ENCODE measurements around the gene PBRM1. TPM values are rescaled to one million over a fixed set of nuclear protein-coding genes. Genes with fewer than 3 reads are reported as not detected.

Gene PBRM1
- total and polyA plus RNA-seq, 11 donors = 8.5 to 61.7 (median 44.4) TPM

- WGBS, 4 donors = 82 to 93% (median 89%) methylated on average over 4 of the region's 4 CpGs
- no peaks in the 10 kb centered on the region for H3K9me3 ChIP-seq
- H3K36me3 ChIP-seq = peaks cover 5 to 100% (median 92%) of the 10 kb centered on the region in 9 donors
- no peak overlapping the region for H3K27ac ChIP-seq
- H3K27me3 ChIP-seq = no peaks in the 10 kb centered on the region
- DNase-seq (no peak), ATAC-seq (no peak)
- no peak overlapping the region for H3K4me3 ChIP-seq
- intact Hi-C loops (cut with DNase I) = no loop called here
- TF ChIP-seq CTCF (IDR thresholded peaks at IDR 0.05) (no peak), POLR2A (IDR thresholded peaks at IDR 0.05) (no peak)
- H3K4me1 ChIP-seq = no peaks in the 10 kb centered on the region
Measured at GRCh38 chr3:52636673-52637072, 49.0 kb downstream of the PBRM1 start.

- H3K27ac ChIP-seq = no peak overlapping the region
- 92 to 96% (median 95%) methylated on average over 3 of the region's 3 CpGs for WGBS, 4 donors
- H3K4me3 ChIP-seq = no peak overlapping the region
- intact Hi-C loops (cut with DNase I) = no loop called here
- DNase-seq (no peak), ATAC-seq (no peak)
- no peak for TF ChIP-seq POLR2A (IDR thresholded peaks at IDR 0.05)
- no peak for TF ChIP-seq CTCF (IDR thresholded peaks at IDR 0.05)
- H3K27me3 ChIP-seq = no peaks in the 10 kb centered on the region
- no peaks in the 10 kb centered on the region for H3K9me3 ChIP-seq
- H3K36me3 ChIP-seq = peaks cover 0 to 100% (median 93%) of the 10 kb centered on the region in 9 donors
- no peaks in the 10 kb centered on the region for H3K4me1 ChIP-seq
Measured at GRCh38 chr3:52633786-52634185, 51.9 kb downstream of the PBRM1 start.

GRCh38 chr3:52625041-52625440 lies 60.7 kb downstream of the PBRM1 start:
- Histone ChIP-seq H3K9me3 (no peaks in the 10 kb centered on the region), H3K4me1 (no peaks in the 10 kb centered on the region), H3K36me3 (peaks cover 2 to 97% (median 70%) of the 10 kb centered on the region in 9 donors), H3K27ac (no peak overlapping the region), H3K4me3 (no peak overlapping the region), H3K27me3 (no peaks in the 10 kb centered on the region)
- intact Hi-C loops (cut with DNase I) = no loop called here
- 94 to 96% (median 95%) methylated on average over 3 of the region's 3 CpGs for WGBS, 4 donors
- no peak for TF ChIP-seq CTCF (IDR thresholded peaks at IDR 0.05)
- TF ChIP-seq POLR2A (IDR thresholded peaks at IDR 0.05) = no peak
- ATAC-seq (no peak), DNase-seq (no peak)

GRCh38 chr3:52623234-52623792 lies 62.4 kb downstream of the PBRM1 start:
- Histone ChIP-seq H3K27me3 (no peaks in the 10 kb centered on the region), H3K4me3 (no peak overlapping the region), H3K27ac (no peak overlapping the region), H3K9me3 (no peaks in the 10 kb centered on the region), H3K4me1 (no peaks in the 10 kb centered on the region), H3K36me3 (peaks cover 2 to 97% (median 70%) of the 10 kb centered on the region in 9 donors)
- ATAC-seq (no peak), DNase-seq (no peak)
- intact Hi-C loops (cut with DNase I) = no loop called here
- TF ChIP-seq CTCF (IDR thresholded peaks at IDR 0.05) (no peak), POLR2A (IDR thresholded peaks at IDR 0.05) (no peak)
- WGBS, 4 donors = 71 to 87% (median 82%) methylated on average over 2 of the region's 2 CpGs

Measured in heart left ventricle (tissue), 16 donors.